ENCODE results near the gene EFCC1.
"Not testable (repeated sequence)": the region's sequence is repeated elsewhere in the genome, so short reads cannot be mapped to it uniquely, and the experiment has no call there.

Gene EFCC1

DNA sequence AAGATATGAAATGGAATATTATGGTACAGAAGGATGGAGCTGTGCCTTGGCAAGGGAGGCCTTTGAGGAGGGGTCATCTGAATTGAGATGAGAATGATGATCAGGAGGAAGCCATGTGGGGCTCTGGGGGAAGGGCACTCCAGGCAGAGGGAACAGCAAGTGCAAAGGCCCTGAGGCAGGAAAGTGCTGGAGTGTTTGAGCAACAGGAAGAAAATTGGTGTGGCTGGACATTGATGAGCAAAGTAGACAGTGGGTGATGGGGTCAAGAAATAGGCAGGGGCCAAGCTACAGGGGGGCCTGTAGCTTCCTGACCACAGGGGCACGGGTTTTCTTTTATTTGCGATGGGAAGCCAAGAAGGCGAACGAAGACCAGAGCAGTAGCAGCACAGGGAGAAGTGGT lies 56.1 kb downstream of the EFCC1 start:
- DNase-seq = no peak

DNA sequence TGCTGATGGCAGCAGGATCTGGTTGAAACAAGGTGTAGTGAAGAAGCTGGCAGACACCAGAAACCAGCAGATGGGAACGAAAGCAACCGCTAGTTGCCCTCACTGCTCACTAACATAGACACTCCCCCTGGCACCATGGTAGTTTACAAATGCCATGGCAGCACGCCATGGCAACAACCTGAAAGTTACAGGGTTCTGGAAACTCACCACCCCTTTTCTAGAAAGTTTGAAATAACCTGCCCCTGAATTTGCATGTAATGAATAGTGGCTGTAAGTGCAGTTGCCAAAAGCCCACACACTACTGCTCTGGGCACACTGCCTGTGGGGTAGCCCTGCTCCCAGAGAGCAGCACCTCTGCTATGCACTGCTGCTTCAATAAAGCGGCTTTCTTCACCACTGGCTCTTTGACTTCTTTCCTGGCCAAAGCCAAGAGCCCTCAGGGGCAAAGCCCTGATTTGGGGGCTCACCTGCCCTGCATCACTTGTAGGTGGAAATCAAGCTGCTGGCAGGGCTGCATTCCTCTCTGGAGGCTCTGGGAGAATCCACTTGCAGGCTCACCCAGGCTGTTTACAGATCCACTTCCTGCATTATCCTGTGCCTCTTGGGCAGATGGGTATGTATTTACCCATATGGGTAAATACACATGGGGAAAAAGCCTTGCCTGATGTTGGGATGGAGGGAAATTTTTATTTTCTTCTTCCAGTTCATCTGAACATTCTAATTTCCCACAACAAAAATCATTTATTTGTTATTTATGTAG lies 57.5 kb downstream of the EFCC1 start:
- peak; percentile 27 for DNase-seq

DNA sequence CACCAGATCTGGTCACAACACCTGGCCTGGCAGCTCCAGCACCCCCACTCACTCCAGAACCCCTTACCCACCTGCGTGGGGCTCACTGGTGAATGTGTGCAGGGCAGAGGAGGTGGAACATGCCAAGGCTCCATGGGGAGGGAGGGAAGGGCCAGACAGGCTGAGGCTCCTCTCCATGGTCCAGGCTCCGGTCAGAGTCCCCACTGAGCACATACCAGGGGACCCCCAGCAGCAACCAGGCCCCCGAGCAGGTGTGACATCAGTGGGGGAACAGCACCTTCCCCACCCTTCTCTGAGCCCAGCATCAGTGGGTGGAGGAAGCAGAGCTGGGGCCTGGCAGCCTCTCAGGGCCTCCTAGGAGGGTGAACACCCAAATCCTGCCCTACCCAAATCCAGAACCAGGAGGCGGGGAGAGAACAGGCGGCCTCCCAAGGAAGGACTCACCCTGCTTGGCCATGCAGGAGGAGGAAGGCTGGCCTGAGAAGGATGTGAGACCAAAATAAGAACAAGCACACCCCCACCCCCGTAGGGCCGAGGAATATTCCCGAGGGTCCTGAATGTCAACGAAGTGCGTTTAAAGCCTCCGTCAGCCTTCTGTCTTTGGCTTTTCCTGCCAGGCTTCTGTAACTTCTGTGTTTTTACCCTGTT lies 58.3 kb downstream of the EFCC1 start:
- no peak for DNase-seq

DNA sequence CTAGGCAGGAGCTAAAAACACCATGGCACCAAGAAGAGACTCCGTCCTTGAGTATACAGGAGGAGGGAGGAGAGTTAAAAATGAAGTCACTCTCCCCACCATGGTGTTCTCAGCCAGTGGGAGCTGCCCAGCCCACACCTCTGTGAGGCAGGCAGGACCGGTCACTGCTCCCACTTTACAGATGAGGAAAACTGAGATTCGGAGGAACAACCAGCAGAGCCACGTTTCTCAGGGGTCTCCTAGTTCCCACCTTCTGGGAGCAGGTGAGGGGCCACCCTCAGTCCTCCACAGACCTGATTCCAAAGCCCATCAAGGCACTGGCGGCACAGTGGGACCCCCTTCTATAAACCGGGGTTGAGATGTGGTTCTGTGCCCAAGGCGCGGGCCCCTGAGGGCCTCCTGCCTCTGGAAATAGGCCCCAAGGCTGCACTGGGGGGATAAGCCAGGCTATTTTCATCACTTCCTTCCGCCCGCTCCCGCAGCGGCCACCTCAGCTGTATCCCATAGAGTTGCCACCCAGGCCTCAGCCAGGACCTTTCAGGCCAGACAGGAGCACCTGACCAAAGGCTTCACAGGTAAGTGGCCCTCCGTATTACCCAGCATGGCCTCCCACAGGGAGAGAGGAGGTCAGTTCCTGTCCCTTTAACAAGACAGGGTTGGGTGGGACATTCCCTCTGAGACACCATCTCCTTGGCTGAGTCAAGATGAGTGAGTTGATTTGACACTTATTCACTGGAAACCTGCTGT lies 59.3 kb downstream of the EFCC1 start, which contains the start of gene GP9:
Gene GP9 (plus strand): TSS at position 504 of the 747 bp plus-strand sequence. CDS start 961 bp downstream, outside the sequence.
- no peak for DNase-seq

DNA sequence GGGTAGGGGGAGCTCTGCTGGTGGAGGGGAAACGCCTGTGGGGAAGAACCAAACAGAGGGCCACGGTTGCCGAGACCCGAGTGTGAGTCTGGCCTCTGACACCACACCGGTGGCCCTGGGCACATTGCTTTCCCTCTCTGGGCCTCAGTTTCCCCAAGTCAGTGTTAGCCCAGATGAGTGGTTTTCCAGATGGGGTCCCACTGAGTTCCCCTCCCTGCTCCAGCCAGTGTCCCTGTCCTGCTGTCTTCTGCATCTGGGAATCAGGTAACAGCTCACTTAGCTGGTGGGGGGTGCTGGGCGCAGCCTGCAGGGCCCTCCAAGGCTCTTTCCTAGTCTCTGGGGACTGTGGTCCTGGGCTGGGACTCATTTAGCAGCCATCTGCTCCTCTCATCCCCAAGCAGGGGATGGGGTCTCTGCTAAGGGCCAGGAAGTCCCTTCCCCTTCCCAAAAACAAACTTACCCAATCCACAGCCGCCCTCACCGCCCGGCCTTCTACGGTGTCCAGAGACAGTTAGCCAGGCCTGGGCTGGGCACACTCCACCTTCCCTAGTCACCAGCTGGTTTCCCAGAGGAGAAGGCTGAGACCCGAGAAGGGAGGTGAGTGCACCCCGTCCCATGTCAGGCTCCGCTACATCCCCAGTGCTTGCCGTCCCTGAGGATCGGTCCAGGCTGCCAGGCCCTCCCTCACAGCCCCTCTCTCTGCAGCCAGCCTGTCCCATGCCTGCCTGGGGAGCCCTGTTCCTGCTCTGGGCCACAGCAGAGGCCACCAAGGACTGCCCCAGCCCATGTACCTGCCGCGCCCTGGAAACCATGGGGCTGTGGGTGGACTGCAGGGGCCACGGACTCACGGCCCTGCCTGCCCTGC lies 60.2 kb downstream of the EFCC1 start:
- DNase-seq = no peak

DNA sequence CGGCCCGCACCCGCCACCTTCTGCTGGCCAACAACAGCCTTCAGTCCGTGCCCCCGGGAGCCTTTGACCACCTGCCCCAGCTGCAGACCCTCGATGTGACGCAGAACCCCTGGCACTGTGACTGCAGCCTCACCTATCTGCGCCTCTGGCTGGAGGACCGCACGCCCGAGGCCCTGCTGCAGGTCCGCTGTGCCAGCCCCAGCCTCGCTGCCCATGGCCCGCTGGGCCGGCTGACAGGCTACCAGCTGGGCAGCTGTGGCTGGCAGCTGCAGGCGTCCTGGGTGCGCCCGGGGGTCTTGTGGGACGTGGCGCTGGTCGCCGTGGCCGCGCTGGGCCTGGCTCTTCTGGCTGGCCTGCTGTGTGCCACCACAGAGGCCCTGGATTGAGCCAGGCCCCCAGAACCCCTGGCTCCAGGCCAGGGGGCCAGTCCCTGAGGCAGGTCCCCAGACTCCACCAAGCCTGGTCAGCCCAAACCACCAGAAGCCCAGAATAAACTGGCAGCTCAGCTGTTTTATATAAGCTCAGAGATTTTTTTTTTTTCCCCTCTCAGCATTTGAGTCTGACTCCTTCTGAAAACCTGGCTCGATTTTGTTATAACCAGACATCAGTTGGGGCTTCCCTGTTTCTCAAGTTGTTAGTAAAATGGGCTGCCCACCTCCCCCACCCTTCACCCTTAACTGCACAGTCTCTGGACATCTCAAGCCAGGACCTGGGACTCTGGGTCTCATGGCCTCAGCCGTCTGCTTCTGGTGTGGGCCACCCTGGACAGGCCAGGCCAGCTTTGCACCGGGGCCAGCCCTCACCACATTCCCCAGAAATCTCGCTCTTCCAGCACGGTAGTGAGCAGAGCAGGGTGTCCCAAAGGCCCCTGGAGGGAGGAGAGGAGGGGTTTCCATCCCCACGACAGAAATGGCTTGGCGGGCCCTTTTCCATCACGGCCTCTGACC lies 61.1 kb downstream of the EFCC1 start:
- DNase-seq = no peak

DNA sequence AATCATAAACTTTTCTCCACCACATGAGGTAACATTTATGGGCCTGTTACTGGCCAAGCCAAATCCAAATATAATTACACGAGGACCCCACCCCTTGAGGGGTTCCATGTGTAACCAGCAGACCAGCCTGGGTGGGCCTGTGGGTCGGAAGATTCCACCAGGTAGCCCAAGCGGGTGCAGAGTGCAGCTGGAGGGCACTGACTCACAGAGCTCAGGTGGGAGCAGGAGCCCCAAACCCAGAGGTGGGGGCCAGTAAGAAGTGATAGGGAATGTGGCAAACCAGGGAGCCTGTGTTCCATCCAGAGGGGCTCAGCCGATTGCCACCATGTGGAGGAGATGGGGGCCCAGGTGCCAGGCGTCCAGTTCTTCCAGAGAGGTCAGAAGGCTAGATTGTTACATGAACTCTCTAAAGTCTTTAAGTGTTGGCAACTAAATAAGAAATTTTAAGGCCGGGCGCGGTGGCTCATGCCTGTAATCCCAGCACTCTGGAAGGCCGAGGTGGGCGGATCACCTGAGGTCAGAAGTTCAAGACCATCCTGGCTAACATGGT lies 62.1 kb downstream of the EFCC1 start:
- DNase-seq = no peak

DNA sequence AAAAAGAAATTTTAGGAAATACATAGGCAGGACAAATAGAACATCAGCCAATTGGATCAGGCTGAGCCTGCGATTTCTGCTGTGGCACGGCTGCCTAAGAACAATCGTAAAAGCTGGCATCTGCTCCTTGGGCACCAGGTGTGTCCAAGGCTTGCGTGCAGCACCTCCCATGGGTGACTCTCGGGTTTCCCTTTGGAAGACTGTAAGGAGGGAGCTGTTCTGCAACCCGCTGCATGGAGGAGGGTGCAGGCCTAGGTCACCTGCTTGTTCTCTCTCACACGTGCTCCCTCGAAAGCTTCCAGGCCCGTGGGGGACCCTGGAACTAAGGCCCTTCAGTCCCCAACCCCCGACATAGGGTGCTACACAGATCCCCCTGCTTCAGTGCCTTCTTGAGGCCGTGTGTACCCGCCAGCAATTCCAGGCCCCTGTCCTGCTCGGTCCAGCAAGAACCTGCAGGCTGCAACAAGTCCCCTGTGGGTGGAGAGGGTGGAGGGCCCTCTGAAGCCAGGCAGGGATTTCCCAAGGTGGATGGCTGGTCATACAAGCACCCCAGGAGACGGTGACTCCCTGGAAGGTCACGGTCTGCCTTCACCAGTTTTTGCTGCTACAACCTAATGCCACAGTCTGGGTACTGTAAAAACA lies 62.9 kb downstream of the EFCC1 start:
- no peak for DNase-seq

DNA sequence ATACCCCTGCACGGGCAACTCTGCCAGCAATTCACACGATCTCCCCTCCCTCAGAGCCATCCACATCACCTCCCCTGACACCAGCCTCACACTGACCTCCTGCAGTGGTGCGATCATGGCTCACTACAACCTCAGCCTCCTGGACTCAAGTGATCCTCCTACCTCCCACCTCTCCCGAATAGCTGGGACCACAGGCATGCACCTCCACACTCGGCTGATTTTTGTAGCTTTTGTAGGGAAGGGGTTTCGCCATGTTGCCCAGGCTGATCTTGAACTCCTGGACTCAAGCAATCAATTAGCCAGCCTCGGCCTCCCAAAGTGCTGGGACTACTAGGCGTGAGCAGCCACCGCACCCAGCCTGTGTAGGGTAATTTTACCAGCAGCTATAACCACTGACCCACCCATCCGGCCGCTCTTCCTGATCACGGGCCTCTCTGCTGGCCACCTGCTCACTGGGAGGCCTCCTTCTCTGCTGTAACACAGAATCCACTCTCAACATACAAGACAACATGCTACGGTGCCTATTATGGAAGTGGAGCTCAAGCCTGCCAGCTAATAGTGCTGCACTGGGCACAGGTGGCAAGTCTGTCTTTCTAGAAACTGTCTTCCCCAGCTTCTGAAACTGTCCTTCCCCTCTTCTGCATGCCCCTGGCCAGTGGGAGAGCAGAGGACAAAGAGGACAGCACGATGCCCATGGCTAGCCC lies 64.1 kb downstream of the EFCC1 start:
- no peak for DNase-seq

DNA sequence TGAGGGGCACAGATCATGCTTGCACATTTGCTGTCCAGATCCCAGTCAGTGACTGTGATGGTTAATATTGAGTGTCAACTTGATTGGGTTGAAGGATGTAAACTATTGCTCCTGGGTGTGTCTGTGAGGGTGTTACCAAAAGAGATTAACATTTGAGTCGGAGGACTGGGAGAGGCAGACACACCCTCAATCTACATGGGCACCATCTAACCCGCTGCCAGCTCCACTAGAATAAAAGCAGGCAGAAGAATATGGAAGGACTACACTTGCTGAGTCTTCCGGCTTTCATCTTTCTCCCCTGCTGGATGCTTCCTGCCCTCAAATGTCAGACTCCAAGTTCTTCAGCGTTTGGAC lies 64.6 kb downstream of the EFCC1 start:
- no peak for DNase-seq

DNA sequence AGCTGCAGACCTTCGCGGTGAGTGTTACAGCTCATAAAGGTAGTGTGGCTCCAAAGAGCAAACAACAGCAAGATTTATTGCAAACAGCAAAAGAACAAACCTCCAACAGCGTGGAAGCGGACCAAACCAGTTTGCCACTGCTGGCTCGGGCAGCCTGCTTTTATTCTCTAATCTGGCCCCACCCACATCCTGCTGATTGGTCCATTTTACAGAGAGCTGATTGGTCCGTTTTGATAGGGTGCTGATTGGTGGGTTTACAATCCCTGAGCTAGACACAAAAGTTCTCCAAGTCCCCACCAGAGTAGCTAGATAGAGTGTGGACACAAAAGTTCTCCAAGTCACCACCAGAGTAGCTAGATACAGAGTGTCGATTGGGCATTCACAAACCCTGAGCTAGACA lies 66.6 kb downstream of the EFCC1 start:
- peak; percentile 18 for DNase-seq

DNA sequence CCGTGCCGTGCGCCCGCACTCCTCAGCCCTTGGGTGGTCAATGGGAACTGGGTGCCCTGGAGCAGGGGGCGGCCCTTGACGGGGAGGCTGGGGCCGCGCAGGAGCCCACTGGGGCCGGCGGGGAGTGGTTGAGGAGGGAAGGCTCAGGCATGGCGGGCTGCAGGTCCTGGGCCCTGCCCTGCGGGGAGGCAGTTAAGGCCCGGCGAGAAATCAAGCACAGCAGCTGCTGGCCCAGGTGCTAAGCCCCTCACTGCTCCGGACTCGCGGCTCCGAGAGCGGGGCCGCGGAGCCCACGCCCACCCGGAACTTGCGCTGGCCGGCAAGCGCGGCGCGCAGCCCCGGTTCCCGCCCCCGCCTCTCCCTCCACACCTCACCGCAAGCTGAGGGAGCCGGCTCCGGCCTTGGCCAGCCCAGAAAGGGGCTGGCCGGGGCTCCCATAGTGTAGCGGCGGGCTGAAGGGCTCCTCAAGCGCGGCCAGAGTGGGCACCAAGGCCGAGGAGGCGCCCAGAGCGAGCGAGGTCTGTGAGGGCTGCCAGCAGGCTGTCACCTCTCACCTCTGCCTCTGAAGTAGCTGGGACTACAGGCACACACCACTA lies 67.3 kb downstream of the EFCC1 start:
- DNase-seq = no peak

DNA sequence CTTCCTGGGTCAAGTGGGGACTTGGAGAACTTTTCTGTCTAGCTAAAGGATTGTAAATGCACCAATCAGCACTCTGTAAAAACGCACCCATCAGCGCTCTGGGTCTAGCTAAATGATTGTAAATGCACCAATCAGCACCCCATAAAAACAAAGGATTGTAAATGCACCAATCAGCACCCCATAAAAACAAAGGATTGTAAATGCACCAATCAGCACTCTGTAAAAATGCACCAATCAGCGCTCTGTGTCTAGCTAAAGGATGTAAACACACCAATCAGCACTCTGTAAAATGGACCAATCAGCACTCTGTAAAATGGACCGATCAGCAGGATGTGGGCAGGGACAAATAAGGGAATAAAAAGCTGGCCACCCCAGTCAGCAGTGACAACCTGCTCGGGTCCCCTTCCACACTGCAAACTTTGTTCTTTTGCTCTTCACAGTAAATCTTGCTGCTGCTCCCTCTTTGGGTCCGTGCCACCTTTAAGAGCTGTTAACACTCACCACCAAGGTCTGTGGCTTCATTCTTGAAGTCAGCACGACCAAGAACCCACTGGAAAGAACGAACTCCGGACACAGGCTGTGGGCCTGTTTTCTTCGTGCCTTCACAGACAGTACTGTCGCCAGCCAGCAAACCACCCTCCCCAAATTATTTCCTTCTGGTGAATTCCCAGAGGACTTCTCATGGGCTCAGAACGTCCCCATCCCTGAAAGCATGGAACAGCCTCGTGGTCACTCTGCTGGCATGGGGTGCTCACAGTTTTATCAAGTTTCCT lies 68.4 kb downstream of the EFCC1 start:
- DNase-seq = not testable (repeated sequence)

DNA sequence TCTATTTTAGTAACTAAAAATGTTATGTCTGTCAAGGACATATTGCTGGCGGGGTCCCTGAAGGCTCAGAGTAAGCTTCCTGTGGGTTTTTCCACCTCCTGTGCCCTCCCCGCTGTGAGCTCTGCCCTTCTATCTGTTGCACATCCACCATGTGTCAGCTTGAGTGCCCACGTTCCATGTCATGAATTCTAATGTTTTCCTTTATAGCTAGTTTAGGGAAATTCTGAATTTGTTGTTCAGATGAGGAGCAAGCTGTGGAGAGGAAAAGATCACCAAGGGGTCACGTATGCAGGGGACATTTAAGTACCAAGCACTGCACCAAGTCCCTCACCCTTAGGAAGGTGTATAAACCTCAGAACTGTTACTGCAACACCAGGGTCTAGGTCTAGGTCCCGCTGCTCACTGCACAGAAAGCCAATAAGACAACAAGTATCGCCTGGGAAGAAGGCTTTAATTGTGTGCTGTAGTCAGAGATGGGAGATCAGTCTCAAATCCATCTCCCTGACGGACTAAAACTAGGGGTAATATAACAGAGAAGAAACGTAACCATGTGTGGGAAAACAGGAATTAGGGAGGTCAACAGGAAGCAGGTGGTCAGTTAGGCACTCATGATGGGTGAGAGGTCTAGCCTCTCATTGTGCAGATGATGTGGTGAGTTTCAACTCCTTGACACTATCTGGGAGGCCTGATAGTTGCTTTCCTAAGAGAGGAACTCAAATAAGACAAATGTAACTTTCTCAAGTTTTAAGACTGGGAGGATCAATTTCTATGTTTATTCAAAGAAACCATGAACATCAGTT lies 69.2 kb downstream of the EFCC1 start:
- no peak for DNase-seq

DNA sequence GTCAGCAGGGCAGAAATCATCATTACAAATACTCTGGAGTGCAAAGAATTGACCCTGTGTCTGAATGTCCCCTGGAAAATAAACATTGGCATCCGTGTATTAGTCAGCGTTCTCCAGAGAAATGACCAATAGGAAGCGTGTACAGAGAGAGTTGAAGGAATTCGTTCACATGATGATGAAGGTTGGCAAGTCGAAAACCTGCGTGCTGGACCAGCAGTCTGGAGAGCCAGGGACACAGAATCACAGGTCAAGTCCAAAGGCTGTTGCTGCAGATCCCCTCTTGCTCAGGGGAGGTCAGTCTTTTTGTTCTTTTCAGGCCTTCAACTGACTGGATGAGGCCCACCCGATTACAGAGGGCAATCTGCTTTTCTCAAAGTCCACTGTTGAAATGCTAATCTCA lies 76.1 kb downstream of the EFCC1 start:
- DNase-seq = no peak

DNA sequence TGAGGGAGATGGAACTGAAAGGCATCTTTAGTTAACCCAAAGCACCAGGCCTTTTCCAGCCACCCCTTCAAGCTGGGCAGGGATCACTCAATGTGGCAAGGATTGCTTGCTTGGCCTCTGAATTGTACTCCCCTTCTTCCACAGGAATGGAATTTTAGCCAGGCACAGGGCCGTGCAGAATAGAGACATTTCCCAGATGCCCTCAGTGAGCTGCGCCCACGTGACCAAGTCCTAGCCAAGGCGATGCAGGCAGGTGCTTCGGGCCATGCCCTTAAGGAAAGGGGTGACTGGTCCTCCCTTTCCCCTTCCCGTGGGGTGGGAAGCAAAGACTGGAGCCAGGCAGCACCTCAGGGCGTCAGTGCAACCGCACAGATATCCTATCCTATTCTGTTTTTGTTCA lies 77.4 kb downstream of the EFCC1 start:
- DNase-seq = no peak

DNA sequence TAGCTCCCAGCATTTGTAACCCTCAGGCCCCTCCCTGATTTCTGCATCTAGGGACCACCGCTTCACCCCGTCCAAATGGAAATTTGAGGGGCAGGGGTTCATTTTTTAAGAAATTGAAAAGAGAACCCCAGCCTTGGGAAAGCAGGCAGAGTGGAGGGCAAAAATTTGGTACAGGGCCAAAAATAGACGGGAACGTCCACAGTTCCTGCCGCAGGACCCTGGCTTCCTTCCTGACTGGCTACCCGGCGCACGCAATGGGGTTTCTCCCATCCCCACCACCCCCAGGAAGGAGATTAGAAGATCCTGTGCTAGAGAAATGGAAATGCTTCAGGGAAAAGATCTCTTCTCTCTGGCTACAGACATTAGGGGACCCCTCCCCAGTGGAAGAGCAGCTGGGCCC lies 80.4 kb downstream of the EFCC1 start:
- DNase-seq = no peak

DNA sequence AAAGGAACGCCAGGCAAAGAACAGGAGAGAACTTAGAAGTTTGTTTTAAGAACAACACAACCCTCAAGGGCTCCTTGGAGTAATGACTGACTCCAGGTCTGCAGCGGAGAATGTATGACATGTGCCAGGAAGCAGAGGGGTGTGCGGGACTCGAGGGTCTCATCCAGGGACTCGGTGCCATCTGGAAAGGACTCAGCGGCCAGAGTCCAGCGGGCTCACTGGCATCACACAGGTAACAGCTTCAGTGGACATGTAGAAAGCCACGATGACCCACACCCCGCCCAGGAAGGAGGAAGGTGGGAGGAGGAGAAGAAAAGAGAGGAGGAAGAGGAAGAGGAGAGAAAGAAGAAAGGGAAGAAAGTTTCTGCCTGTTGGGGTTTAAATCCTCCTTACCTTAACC lies 80.9 kb downstream of the EFCC1 start:
- no peak for DNase-seq
